Esophagus squamous epithelium (tissue), 5 donors: ENCODE data around the gene LPP. TPM values are rescaled to one million over a fixed set of nuclear protein-coding genes. Genes with fewer than 3 reads are reported as not detected.

Experiments
- DNase-seq: peaks from one replicate; lab custom pipeline; 2025; lab: John Stamatoyannopoulos, UW
- H3K27ac ChIP-seq, 4 donors: fragments of 200-600 bp; sonication (generic); one replicate each; pipeline ENCODE4 v1.5.1; 2016 to 2019; ENCODE audit warnings: mild to moderate bottlenecking in 1 of 4
- H3K27me3 ChIP-seq, 4 donors: fragments of 200-600 bp; sonication (generic); 1 replicate in 3 of 4; 2 replicates in 1 of 4; pipeline versions ENCODE4 v1.5.1 to v1.6.0; 2017 to 2021; ENCODE audit warnings: antibody characterized with exemption in 1 of 4
- H3K36me3 ChIP-seq, 3 donors: fragments of 200-600 bp; sonication (generic); one replicate each; pipeline ENCODE4 v1.5.1; 2016 to 2019
- H3K4me1 ChIP-seq, 3 donors: fragments of 200-600 bp; sonication (generic); one replicate each; pipeline ENCODE4 v1.5.1; 2017 to 2019
- H3K4me3 ChIP-seq, 4 donors: fragments of 200-600 bp; sonication (generic); 1 replicate in 3 of 4; 2 replicates in 1 of 4; pipeline ENCODE4 v1.5.1; 2016 to 2019; ENCODE audit warnings: mild to moderate bottlenecking in 2 of 4, moderate library complexity in 1 of 4
- H3K9me3 ChIP-seq, 3 donors: fragments of 200-600 bp; sonication (generic); one replicate each; pipeline ENCODE4 v1.5.1; 2016 to 2019
- CTCF ChIP-seq, 6 experiments: fragments of 450-650 bp in 4 of 6; fragments of 200-600 bp in 2 of 6; sonication (generic) in 2 of 6; IDR thresholded peaks; one replicate each; pipeline ENCODE4 v1.5.1; 2016 to 2019; ENCODE audit warnings: antibody characterized with exemption in 6 of 6, mild to moderate bottlenecking in 4 of 6, moderate library complexity in 4 of 6
- POLR2A ChIP-seq, 4 donors: fragments of 450-650 bp; IDR thresholded peaks; one replicate each; pipeline ENCODE4 v1.6.1; 2017; ENCODE audit warnings: antibody characterized with exemption in 4 of 4, mild to moderate bottlenecking in 4 of 4, moderate library complexity in 3 of 4
- WGBS, 2 donors: methylation state at CpG; one replicate each; pipeline ENCODE4 v1.1.5; 2018; 5-methylcytosine and 5-hydroxymethylcytosine counted together
- intact Hi-C: fragments of 100-400 bp; cut with DNase I; formaldehyde crosslinking; loops from one replicate; pipeline ENCODE4 v1.15.0; 2022
- total RNA-seq, 4 donors: library from RNA; depleted of rRNA; stranded (reverse); fragments of >200 nt; gene quantifications; one replicate each; pipeline ENCODE4 v1.1.0, GENCODE V29; 2016
- donor health status: DM: yes; HTN: yes; CAD: no.

The LPP gene
- total RNA-seq, 4 donors from 2014 or later: 41.4 to 369 (median 97.3) TPM

- no peak for DNase-seq
- peak overlapping the region in 3 of 4 donors; percentile 36 to 88 (median 56) for H3K27ac ChIP-seq
- no peak for TF ChIP-seq POLR2A (IDR thresholded peaks at IDR 0.05)
- TF ChIP-seq CTCF (IDR thresholded peaks at IDR 0.05): no peak
- no peak overlapping the region for H3K4me3 ChIP-seq
- no peaks in the 10 kb centered on the region for H3K9me3 ChIP-seq
- H3K4me1 ChIP-seq: peaks cover 0 to 39% (median 13%) of the 10 kb centered on the region in 3 donors
- no peaks in the 10 kb centered on the region for H3K27me3 ChIP-seq
- 80 to 94% methylated on average over 2 of the region's 2 CpGs for WGBS, 2 donors
- H3K36me3 ChIP-seq: peaks cover 0 to 8% (median 0%) of the 10 kb centered on the region in 3 donors
- intact Hi-C loops: no loop called here
Measured at GRCh38 chr3:188255190-188255589, 101.2 kb downstream of the LPP start.

- WGBS, 2 donors: 77 to 78% methylated on average over 3 of the region's 3 CpGs
- H3K4me1 ChIP-seq: peaks cover 0 to 43% (median 13%) of the 10 kb centered on the region in 3 donors
- H3K27ac ChIP-seq: peak overlapping the region in 3 of 4 donors; percentile 71 to 89 (median 88)
- intact Hi-C loops: no loop called here
- DNase-seq: no peak
- H3K36me3 ChIP-seq: peaks cover 0 to 8% (median 0%) of the 10 kb centered on the region in 3 donors
- no peaks in the 10 kb centered on the region for H3K27me3 ChIP-seq
- TF ChIP-seq POLR2A (IDR thresholded peaks at IDR 0.05) (no peak), CTCF (IDR thresholded peaks at IDR 0.05) (no peak)
- no peaks in the 10 kb centered on the region for H3K9me3 ChIP-seq
- H3K4me3 ChIP-seq: no peak overlapping the region
Measured at GRCh38 chr3:188256758-188257157, 102.8 kb downstream of the LPP start.

GRCh38 chr3:188257384-188258026, 103.5 kb downstream of the LPP start:
- Histone ChIP-seq H3K27ac (peak overlapping the region in 3 of 4 donors; percentile 71 to 89 (median 88)), H3K27me3 (no peaks in the 10 kb centered on the region), H3K9me3 (no peaks in the 10 kb centered on the region), H3K4me3 (no peak overlapping the region), H3K4me1 (peaks cover 0 to 46% (median 13%) of the 10 kb centered on the region in 3 donors), H3K36me3 (peaks cover 0 to 8% (median 0%) of the 10 kb centered on the region in 3 donors)
- DNase-seq: no peak
- WGBS, 2 donors: 55 to 63% methylated on average over 3 of the region's 3 CpGs
- intact Hi-C loops: no loop called here
- TF ChIP-seq POLR2A (IDR thresholded peaks at IDR 0.05) (no peak), CTCF (IDR thresholded peaks at IDR 0.05) (no peak)

- peak overlapping the region in 3 of 4 donors; percentile 24 to 89 (median 88) for H3K27ac ChIP-seq
- intact Hi-C loops: no loop called here
- no peaks in the 10 kb centered on the region for H3K27me3 ChIP-seq
- no peak for DNase-seq
- H3K4me1 ChIP-seq: peaks cover 0 to 56% (median 21%) of the 10 kb centered on the region in 3 donors
- WGBS, 2 donors: 47 to 54% methylated on average over 2 of the region's 2 CpGs
- H3K4me3 ChIP-seq: no peak overlapping the region
- H3K9me3 ChIP-seq: no peaks in the 10 kb centered on the region
- peaks cover 0 to 8% (median 0%) of the 10 kb centered on the region in 3 donors for H3K36me3 ChIP-seq
- TF ChIP-seq POLR2A (IDR thresholded peaks at IDR 0.05) (no peak), CTCF (IDR thresholded peaks at IDR 0.05) (no peak)
Measured at GRCh38 chr3:188259191-188259590, 105.2 kb downstream of the LPP start.

- intact Hi-C loops: no loop called here
- Histone ChIP-seq H3K4me3 (no peak overlapping the region), H3K27me3 (no peaks in the 10 kb centered on the region), H3K36me3 (peaks cover 0 to 8% (median 0%) of the 10 kb centered on the region in 3 donors), H3K27ac (peak overlapping the region in 2 of 4 donors; percentile 88 to 89), H3K4me1 (peaks cover 0 to 59% (median 21%) of the 10 kb centered on the region in 3 donors), H3K9me3 (no peaks in the 10 kb centered on the region)
- no peak for DNase-seq
- TF ChIP-seq CTCF (IDR thresholded peaks at IDR 0.05) (no peak), POLR2A (IDR thresholded peaks at IDR 0.05) (no peak)
- WGBS, 2 donors: 78 to 81% methylated on average over 2 of the region's 2 CpGs
Measured at GRCh38 chr3:188259596-188259995, 105.6 kb downstream of the LPP start.
